Liver (tissue), 9 donors: Measurements from ENCODE around the gene FGF14. TPM values are rescaled to one million over a fixed set of nuclear protein-coding genes. Genes with fewer than 3 reads are reported as not detected.

ENCODE experiments used
- DNase-seq: peaks from one replicate; pipeline ENCODE4 v3.0.0-alpha.2; 2017; ENCODE audit warnings: low spot score
- H3K27ac ChIP-seq, 2 donors: one replicate each; pipeline ENCODE4 v1.7.0; 2013; ENCODE audit warnings: inconsistent platforms in 2 of 2, low read length in 2 of 2, control low read depth in 1 of 2, low read depth in 1 of 2, mild to moderate bottlenecking in 1 of 2
- H3K27me3 ChIP-seq, 4 donors: one replicate each; pipeline versions ENCODE4 v1.6.1 to v1.7.0; 2013; ENCODE audit warnings: low read length in 3 of 4, inconsistent platforms in 1 of 4, mild to moderate bottlenecking in 1 of 4, moderate library complexity in 1 of 4; ENCODE audit not compliant: control insufficient read depth in 4 of 4, insufficient read depth in 4 of 4
- H3K36me3 ChIP-seq, 4 donors: one replicate each; pipeline versions ENCODE4 v1.6.1 to v1.7.0; 2013; ENCODE audit warnings: low read length in 3 of 4, mild to moderate bottlenecking in 3 of 4, low read depth in 1 of 4, moderate library complexity in 1 of 4; ENCODE audit not compliant: control insufficient read depth in 4 of 4, insufficient read depth in 3 of 4
- H3K4me1 ChIP-seq, 4 donors: one replicate each; pipeline versions ENCODE4 v1.6.1 to v1.7.0; 2013; ENCODE audit warnings: low read length in 3 of 4, mild to moderate bottlenecking in 3 of 4, moderate library complexity in 1 of 4; ENCODE audit not compliant: control insufficient read depth in 4 of 4, insufficient read depth in 4 of 4
- H3K4me3 ChIP-seq, 3 donors: one replicate each; pipeline versions ENCODE4 v1.6.1 to v1.7.0; 2013; ENCODE audit warnings: low read length in 3 of 3, control low read depth in 1 of 3, low read depth in 1 of 3, mild to moderate bottlenecking in 1 of 3
- H3K9ac ChIP-seq, 2 donors: one replicate each; pipeline ENCODE4 v1.7.0; 2013; ENCODE audit warnings: low read length in 2 of 2, mild to moderate bottlenecking in 2 of 2, moderate library complexity in 2 of 2, control low read depth in 1 of 2, low read depth in 1 of 2
- H3K9me3 ChIP-seq, 4 donors: one replicate each; pipeline versions ENCODE4 v1.6.1 to v1.7.0; 2013; ENCODE audit warnings: low read length in 3 of 4; ENCODE audit not compliant: control insufficient read depth in 4 of 4
- ATF3 ChIP-seq: IDR thresholded peaks from 2 replicates; pipeline ENCODE4 v1.6.1; 2016; ENCODE audit warnings: antibody characterized with exemption
- CTCF ChIP-seq: fragments of 150-350 bp; IDR thresholded peaks from 2 replicates; pipeline ENCODE4 v1.5.1; 2017; ENCODE audit warnings: improper control_type of control experiment, low read depth, low read length; ENCODE audit not compliant: missing input control
- EGR1 ChIP-seq, 2 donors: IDR thresholded peaks; 2 replicates each; pipeline ENCODE4 v1.6.1; 2016 to 2018; ENCODE audit warnings: antibody characterized with exemption in 2 of 2, low read depth in 2 of 2
- HNF4A ChIP-seq, 2 donors: conservative IDR thresholded peaks; 2 replicates each; pipeline ENCODE4 v1.6.1; 2016; ENCODE audit warnings: antibody characterized with exemption in 2 of 2, mild to moderate bottlenecking in 2 of 2
- NR2F2 ChIP-seq: IDR thresholded peaks from 2 replicates; pipeline ENCODE4 v1.6.1; 2016; ENCODE audit warnings: antibody characterized with exemption
- RAD21 ChIP-seq, 2 donors: IDR thresholded peaks; 2 replicates each; pipeline ENCODE4 v1.6.1; 2016; ENCODE audit warnings: antibody characterized with exemption in 2 of 2, mild to moderate bottlenecking in 2 of 2
- TAF1 ChIP-seq: conservative IDR thresholded peaks from 2 replicates; pipeline ENCODE4 v1.6.1; 2016; ENCODE audit warnings: antibody characterized with exemption, mild to moderate bottlenecking
- YY1 ChIP-seq: IDR thresholded peaks from 2 replicates; pipeline ENCODE4 v1.6.1; 2016; ENCODE audit warnings: antibody characterized with exemption, mild to moderate bottlenecking
- WGBS: extraction: QIAGEN DNeasy Blood & Tissue Kit; methylation state at CpG from one replicate; pipeline ENCODE4 v1.1.7; 2013; 5-methylcytosine and 5-hydroxymethylcytosine counted together
- polyA plus RNA-seq, 2 donors: library from polyadenylated mRNA; stranded (reverse) in 1 of 2; unstranded in 1 of 2; fragments of 200-250 nt in 1 of 2; fragments of >200 nt in 1 of 2; fragmentation: Nextera tagmentation in 1 of 2; extraction: Ambion mirVana in 1 of 2; gene quantifications; one replicate each; pipeline versions ENCODE4 v1.2.1 to v1.2.3, GENCODE V29; 2013 to 2015
- total RNA-seq, 2 donors: library from RNA; depleted of rRNA; stranded (reverse); fragments of >200 nt; gene quantifications; one replicate each; pipeline ENCODE4 v1.2.3, GENCODE V29; 2014
- TF ChIP-seq, protein P1 (sequence below): IDR thresholded peaks from 2 replicates; pipeline ENCODE4 v1.6.1; 2016; ENCODE audit warnings: antibody characterized with exemption, mild to moderate bottlenecking
- TF ChIP-seq, protein P2 (sequence below): IDR thresholded peaks from 2 replicates; pipeline ENCODE4 v1.6.1; 2016; ENCODE audit warnings: antibody characterized with exemption
- donor health status: healthy.
- donor health status: healthy.
- donor health status: healthy.
- donor health status: healthy.
- donor health status: healthy.

Gene FGF14
- total and polyA plus RNA-seq, 4 donors, result 0.05 to 3.3 (median 1.0) TPM

DNA sequence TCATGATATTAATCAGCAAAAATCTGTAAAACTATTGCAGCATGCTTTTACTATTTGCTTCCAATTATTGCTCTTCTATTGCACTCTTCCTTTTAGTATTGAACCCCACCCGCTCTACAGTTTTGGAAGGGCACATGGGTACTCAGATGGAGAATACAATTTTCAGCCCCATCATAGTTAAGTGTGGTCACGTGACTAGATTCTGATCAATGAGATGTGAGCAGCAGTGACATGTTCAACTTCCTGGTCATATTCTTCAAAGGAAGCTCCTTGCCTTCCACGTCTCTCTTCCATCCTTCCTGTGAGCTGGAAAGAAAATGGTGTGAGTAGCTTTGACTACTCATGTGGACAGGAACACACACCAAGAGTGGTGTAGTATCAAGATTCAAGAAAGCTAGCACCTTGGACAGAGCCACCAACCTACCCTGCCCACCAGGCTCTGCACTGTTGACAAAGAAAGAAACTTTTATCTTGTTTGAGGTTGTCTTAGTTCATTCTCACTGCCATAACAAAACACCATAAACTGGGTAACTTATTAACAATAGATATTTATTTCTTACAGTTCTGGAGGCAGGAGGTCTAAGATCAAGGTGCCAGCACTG is 3.8 kb upstream of the FGF14 start:
- Histone ChIP-seq H3K36me3 (no peaks in the 10 kb centered on the region), H3K4me3 (no peak overlapping the region), H3K27ac (no peak overlapping the region), H3K4me1 (peaks cover 0 to 13% (median 8%) of the 10 kb centered on the region in 4 donors), H3K9me3 (no peaks in the 10 kb centered on the region), H3K9ac (no peak overlapping the region), H3K27me3 (no peaks in the 10 kb centered on the region)
- 66% methylated on average over 3 of the region's 3 CpGs for WGBS
- no peak for DNase-seq
- TF ChIP-seq TAF1 (no peak), NR2F2 (no peak)
- TF ChIP-seq, protein P1, sequence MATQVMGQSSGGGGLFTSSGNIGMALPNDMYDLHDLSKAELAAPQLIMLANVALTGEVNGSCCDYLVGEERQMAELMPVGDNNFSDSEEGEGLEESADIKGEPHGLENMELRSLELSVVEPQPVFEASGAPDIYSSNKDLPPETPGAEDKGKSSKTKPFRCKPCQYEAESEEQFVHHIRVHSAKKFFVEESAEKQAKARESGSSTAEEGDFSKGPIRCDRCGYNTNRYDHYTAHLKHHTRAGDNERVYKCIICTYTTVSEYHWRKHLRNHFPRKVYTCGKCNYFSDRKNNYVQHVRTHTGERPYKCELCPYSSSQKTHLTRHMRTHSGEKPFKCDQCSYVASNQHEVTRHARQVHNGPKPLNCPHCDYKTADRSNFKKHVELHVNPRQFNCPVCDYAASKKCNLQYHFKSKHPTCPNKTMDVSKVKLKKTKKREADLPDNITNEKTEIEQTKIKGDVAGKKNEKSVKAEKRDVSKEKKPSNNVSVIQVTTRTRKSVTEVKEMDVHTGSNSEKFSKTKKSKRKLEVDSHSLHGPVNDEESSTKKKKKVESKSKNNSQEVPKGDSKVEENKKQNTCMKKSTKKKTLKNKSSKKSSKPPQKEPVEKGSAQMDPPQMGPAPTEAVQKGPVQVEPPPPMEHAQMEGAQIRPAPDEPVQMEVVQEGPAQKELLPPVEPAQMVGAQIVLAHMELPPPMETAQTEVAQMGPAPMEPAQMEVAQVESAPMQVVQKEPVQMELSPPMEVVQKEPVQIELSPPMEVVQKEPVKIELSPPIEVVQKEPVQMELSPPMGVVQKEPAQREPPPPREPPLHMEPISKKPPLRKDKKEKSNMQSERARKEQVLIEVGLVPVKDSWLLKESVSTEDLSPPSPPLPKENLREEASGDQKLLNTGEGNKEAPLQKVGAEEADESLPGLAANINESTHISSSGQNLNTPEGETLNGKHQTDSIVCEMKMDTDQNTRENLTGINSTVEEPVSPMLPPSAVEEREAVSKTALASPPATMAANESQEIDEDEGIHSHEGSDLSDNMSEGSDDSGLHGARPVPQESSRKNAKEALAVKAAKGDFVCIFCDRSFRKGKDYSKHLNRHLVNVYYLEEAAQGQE, result peak; percentile 93

GRCh38 chr13:102402290-102402689 is 442 bp upstream of the FGF14 start:
- Histone ChIP-seq H3K36me3 (no peaks in the 10 kb centered on the region), H3K4me3 (peak overlapping the region; percentile 55 to 80 (median 72)), H3K27ac (peak overlapping the region; percentile 65 to 82), H3K4me1 (peaks cover 2 to 19% (median 10%) of the 10 kb centered on the region in 4 donors), H3K9ac (peak overlapping the region; percentile 51 to 54), H3K27me3 (no peaks in the 10 kb centered on the region), H3K9me3 (no peaks in the 10 kb centered on the region)
- DNase-seq, result no peak
- 11% methylated on average over 14 of the region's 14 CpGs for WGBS
- TF ChIP-seq EGR1 (IDR thresholded peaks at IDR 0.05; ENCODE audit: low read depth in 2 of 2), result no peak
- no peak for TF ChIP-seq YY1
- peak; percentile 86 for TF ChIP-seq TAF1
- TF ChIP-seq ATF3, result no peak
- peak; percentile 13 to 56 for TF ChIP-seq RAD21 (IDR thresholded peaks at IDR 0.05)
- TF ChIP-seq, protein P2, sequence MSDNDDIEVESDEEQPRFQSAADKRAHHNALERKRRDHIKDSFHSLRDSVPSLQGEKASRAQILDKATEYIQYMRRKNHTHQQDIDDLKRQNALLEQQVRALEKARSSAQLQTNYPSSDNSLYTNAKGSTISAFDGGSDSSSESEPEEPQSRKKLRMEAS, result no peak
- no peak for TF ChIP-seq HNF4A (conservative IDR thresholded peaks at IDR 0.05)
- peak; percentile 8 for TF ChIP-seq CTCF

- peak overlapping the region; percentile 74 to 82 for H3K27ac ChIP-seq
- H3K4me1 ChIP-seq, result peaks cover 2 to 19% (median 11%) of the 10 kb centered on the region in 4 donors
- H3K9ac ChIP-seq, result peak overlapping the region; percentile 4 to 51
- H3K9me3 ChIP-seq, result no peaks in the 10 kb centered on the region
- WGBS, result 15% methylated on average over 7 of the region's 7 CpGs
- TF ChIP-seq YY1, result no peak
- H3K36me3 ChIP-seq, result no peaks in the 10 kb centered on the region
- no peak for DNase-seq
- H3K27me3 ChIP-seq, result no peaks in the 10 kb centered on the region
- H3K4me3 ChIP-seq, result peak overlapping the region; percentile 55 to 80 (median 72)
Measured at GRCh38 chr13:102401265-102401664, 583 bp downstream of the FGF14 start.
